ENCODE data around the gene DSCAML1.
"Not testable (repeated sequence)": the region's sequence is repeated elsewhere in the genome, so short reads cannot be mapped to it uniquely, and the experiment has no call there.

DSCAML1 gene

DNA sequence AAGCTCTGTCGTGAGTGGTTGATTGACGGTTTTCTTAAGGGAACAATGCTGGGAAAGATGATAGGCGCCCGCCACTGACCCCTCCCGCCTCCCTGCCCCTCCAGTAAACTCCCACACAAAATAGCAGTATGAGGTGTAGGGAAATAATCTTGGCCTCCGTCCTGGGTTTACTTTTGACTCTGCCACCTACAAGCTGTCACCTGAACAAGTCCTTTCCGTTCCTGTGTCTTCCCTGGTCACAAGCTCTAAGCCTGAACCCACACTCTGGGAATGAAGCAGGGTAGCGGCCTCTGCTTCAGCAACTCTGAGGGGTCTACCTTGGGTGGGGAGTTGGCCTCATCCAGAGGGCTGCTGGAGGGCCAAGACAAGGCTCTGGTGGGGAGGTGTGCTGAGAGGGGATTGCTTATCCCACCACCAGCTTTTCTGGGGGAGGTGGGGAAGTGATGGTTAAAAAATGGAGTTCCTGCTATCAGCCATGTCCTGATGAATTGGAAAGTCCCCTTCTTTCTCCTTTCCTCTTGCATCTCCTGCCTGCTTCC lies 381.6 kb downstream of the DSCAML1 start:
- DNase-seq, result no peak

DNA sequence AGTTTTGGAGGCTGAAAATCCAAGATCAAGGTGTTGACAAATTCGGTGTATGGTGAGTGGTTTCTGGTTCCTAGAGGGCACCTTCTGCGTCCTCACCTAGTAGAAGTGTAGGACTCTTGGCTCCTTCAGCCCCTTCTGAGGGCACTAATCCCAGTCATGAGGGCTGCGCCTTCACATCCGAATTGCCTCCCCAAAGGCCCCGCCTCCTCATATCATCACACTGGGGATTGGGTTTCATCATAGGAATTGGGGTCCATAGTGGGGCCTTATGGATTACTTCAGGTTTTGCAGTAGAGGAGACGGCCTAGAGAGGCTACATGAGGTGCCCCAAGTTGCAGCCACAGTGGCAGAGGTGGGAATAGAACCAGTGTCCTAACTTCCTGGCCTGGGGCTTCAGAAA lies 382.3 kb downstream of the DSCAML1 start:
- DNase-seq, result no peak

- DNase-seq, result no peak
Observed at GRCh38 chr11:117413616-117414015, 383.4 kb downstream of the DSCAML1 start.

- DNase-seq, result no peak
Observed at GRCh38 chr11:117412653-117413275, 384.3 kb downstream of the DSCAML1 start.

DNA sequence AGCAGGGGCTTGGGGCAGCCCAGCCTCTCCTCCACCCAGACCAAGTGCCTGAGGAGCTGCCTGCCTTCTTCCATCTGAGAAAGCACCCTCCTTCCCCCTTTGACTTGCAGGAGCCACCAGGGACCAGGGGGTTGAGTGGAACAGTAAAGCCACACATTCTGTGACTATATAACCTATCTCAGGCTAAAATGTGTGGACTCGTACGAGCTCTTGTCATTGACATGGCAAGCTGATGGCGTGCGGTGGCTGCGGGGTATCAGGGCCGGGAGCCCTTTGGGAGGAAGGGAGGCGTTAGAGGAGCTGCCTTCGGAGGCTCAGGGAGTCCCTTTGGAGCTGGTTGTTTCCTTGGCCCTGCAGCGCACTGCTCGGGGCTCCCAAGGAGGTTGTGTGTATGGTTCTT lies 384.8 kb downstream of the DSCAML1 start:
- no peak for DNase-seq

GRCh38 chr11:117411736-117412135 lies 385.3 kb downstream of the DSCAML1 start:
- DNase-seq, result no peak

DNA sequence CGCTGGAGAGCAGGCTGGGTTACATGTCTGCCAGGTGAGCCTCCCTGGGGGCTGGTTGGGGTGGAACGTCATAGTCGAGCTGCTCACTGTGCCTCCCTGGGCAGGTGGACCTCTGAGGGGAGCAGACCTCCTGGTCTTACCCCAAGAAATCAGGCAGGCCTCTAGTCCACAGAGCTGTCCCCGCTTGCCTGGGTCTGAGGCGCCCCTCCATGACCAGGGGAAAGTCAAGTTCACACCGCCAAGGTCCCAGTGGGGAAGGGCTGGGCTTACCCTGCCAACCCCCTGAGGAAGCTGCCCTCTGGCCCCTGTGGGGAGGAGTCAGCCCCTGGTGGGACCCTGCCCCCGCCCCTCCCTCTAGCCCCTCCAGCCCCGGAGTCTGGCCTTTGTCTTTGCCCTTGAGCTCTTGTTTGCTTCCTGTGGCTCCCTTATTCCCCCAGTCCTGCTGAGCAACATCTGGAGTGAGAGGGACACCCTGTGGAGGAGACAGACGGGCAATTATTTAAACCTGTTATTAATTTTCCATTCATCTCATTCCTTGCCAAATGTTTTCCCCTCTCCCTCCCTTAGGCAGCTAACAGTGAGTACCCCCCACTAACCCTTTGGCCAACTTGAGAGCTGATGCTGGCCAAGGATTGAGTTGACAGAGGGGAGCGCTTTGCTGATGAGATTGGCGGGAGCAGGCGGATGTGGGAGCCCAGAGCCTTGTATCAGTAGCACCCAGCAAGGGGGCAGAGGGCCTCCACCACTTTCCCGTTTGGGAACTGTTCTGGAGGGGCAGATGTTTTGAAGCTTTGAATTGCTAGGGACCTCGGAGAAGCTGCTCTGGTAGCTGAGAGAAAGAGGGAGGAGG lies 385.9 kb downstream of the DSCAML1 start:
- no peak for DNase-seq

DNA sequence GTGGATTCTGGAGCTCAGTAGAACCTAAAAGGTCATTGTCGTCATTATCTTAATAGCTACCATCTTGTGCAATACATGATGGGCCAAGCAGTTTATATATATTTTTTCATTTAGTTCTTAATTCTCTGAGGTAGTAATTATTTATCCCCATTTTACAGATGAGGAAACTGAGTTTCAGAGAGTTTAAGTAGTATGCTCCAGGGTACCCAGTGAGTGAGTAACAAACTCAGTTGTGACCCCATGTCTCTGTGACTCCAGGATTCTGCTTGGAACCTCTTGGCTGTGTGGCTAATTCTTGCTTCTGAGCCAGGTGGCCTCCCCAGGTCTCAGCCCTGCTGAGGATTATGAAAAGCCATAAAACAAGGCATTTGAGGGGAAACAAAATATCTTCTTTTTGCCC lies 386.8 kb downstream of the DSCAML1 start:
- DNase-seq, result no peak

DNA sequence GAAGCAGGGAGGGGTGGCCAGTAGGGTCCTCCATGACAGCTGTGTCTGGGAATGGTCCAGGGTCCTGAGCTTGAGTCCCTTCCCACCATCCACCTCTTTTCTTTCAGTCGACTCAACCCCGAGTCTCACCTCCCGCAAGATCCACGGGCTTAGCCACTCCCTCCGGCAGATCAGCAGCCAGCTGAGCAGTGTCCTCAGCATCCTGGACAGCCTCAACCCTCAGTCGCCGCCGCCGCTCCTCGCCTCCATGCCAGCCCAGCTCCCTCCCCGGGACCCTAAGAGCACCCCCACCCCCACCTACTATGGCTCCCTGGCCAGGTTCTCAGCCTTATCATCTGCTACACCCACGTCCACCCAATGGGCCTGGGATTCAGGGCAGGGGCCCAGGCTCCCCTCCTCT lies 387.5 kb downstream of the DSCAML1 start:
- no peak for DNase-seq

DNA sequence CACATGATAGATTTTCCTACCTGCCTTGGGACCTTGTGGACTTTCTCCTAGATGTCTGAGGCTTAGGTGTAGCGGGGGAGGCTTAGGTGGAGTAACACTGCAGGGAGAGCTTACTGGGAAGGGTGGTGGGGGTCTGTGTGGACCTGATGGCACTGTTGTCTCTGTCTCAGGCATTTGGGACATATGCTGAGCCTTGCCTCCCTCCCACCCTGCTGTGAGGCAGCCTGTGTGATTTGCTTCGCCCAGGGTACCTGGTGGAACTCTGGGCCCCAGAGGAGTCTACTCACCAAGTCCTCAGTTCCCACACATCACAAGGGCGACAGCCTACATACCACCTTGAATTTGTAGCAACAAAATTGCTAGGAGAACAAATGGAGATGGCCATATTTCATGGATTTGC lies 388.7 kb downstream of the DSCAML1 start:
- no peak for DNase-seq

DNA sequence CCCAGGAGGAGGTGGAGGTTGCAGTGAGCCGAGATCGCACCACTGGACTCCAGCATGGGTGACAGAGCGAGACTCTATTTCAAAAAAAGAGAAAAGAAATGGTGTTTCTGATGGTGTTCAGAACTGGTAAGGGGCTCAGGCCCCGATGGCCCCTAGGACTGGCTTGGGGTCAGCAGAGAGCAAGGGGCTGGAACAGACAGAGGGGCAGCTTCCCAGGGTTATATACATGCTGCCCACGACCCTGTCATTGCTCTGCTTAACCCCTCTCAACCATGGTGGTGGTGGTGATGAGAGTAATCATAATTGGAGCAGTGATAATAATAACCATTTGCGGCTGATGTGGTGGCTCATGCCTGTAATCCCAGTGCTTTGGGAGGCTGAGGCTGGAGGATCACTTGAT lies 390.0 kb downstream of the DSCAML1 start:
- DNase-seq, result no peak

DNA sequence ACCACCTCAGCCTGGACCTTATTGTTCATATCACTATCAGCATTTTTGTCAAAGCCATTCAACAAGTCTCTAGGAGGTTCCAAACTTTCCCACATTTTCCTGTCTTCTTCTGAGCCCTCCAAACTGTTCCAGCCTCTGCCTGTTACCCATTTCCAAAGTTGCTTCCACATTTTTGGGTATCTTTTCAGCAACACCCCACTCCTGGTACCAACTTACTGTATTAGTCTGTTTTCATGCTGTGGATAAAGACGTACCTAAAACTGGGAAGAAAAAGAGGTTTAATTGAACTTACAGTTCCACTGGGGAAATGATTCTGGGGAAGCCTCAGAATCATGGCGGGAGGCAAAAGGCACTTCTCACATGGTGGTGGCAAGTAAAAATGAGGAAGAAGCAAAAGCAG lies 391.1 kb downstream of the DSCAML1 start:
- not testable (repeated sequence) for DNase-seq

DNA sequence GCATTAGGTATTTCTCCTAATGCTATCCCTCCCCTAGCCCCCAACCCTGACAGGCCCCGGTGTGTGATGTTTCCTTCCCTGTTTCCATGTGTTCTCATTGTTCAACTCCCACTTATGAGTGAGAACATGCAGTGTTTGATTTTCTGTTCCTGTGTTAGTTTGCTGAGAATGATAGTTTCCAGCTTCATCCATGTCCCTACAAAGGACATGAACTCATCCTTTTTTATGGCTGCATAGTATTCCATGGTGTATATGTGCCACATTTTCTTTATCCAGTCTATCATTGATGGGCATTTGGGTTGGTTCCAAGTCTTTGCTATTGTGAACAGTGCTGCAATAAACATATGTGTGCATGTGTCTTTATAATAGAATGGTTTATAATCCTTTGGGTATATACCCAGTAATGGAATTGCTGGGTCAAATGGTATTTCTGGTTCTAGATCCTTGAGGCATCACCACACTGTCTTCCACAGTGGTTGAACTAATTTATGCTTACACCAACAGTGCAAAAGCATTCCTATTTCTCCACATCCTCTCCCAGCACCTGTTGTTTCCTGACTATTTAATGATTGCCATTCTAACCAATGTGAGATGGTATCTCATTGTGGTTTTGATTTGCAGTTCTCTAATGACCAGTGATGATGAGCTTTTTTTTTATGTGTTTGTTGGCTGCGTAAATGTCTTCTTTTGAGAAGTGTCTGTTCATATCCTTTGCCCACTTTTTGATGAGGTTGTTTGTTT lies 397.7 kb downstream of the DSCAML1 start:
- not testable (repeated sequence) for DNase-seq

GRCh38 chr11:117398618-117399017 lies 398.4 kb downstream of the DSCAML1 start:
- not testable (repeated sequence) for DNase-seq

- DNase-seq, result no peak
Observed at GRCh38 chr11:117396970-117397369, 400.0 kb downstream of the DSCAML1 start.

DNA sequence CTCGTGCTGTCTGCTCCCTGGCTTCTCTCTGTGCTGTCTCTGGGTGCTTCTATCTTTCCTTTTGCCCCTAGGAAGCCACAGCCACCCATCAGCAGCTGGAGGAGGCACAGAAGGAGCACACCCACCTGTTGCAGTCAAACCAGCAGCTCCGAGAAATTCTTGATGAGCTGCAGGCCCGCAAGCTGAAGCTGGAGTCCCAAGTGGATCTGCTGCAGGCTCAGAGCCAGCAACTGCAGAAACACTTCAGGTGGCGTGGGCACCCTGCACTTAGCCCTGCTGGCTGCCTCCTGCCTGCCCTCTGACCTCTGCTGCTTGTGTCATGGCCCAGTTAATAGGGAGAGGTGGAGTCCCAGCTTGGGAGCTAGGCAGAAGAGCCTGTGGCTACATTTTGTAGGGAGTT lies 401.5 kb downstream of the DSCAML1 start:
- no peak for DNase-seq

DNA sequence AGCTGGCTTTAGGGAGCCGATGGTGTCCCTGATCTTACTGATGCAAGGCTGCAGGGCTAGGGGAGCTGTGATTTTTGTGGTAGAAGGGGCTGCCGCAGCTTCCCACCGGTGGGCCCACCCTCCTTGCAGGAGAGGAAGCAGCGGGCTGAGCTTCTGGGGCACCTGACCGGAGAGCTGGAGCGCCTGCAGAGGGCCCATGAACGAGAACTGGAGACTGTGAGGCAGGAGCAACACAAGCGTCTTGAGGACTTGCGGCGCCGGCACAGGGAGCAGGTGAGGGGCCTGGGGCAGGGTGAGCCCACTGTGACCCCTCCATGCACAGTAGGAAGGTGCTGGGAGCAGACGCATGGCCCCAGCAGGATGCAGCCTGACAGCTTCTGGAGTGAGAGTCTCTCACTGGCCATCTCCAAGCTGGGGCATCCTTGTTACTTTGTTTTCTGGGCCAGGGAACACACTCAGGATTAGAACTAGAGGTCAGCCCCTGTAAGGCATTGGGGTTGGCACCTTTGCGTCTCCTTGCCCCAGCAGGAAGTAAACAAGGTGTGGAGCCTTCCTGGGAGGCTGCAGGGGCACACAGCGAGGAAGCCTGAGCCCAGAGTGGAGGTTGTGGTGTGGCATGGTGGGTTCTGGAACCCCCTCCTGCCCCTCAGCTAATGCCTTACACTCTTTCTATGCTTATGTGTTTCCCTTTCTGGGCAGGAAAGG lies 402.6 kb downstream of the DSCAML1 start:
- DNase-seq, result no peak

GRCh38 chr11:117392979-117393378 lies 404.0 kb downstream of the DSCAML1 start:
- no peak for DNase-seq

GRCh38 chr11:117392001-117392690 lies 404.9 kb downstream of the DSCAML1 start:
- DNase-seq, result no peak

DNA sequence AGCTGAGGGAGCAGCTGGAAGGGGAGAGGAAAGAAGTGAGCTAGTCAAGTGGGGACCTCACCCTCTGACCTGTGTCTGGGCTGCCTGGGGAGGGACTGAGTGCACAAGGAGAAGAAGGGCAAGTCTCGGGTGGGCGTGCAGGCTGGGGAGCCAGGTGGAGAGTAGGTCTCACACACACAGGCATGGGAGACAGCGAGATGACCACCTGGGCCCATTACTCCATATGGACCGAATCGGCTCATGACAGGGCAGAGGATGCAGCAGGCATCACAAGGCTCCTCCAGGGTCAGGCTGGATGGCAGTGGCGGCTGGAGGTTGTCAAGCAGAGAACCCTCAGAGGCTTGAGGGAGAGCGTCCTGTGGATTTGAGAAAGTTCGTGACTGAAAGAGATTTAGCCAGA lies 405.8 kb downstream of the DSCAML1 start:
- DNase-seq, result no peak

DNA sequence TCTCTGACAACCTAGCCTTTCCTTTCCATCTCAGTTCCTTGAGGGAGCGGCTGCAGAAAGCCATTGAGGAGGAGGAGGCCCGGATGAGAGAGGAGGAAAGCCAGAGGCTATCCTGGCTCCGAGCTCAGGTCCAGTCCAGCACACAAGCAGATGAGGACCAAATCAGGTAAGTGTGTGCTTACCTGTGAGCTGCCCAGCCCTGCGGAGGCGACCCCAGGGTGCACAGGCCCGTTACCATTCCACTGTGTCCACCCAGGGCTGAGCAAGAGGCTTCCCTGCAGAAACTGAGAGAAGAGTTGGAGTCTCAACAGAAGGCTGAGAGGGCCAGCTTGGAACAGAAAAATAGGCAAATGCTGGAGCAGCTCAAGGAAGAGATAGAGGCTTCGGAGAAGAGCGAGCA lies 406.3 kb downstream of the DSCAML1 start:
- DNase-seq, result no peak

All from activated CD4-positive, alpha-beta T cell treated with anti-CD3 and anti-CD28 coated beads, Interleukin-2, amount 50 U/mL, for 1 hour (primary cell).